Measurements from ENCODE around the gene CNMD. TPM values are rescaled to one million over a fixed set of nuclear protein-coding genes. Genes with fewer than 3 reads are reported as not detected.
"Not testable (repeated sequence)": the region's sequence is repeated elsewhere in the genome, so short reads cannot be mapped to it uniquely, and the experiment has no call there.

Gene CNMD
- polyA plus RNA-seq, 3 donors: 0.91 to 1.5 (median 1.1) TPM

- no peak for DNase-seq (ENCODE audit: extremely low read depth in 1 of 11, low read depth in 9 of 11, low spot score in 4 of 11)
Measured at GRCh38 chr13:52706081-52706480, 33.5 kb downstream of the CNMD start.

DNA sequence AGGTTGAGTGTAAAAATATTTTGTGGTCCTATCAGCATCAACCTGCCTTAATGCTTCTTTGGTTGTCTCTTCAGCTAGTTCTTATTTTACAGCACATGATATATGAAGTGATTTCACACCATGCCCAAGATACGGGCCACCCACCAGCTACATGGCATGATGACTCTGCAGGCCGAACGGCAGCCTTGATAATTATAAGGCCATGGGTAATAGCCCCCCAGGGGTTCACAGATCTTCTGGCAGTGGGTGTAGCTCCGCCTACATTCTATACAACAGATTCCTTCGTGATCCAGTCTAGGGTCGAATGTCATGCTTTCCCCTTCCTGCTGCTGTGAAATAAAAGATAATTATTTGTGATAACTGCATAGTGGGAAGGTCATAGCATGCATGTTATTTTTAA, 36.1 kb downstream of the CNMD start:
- DNase-seq (ENCODE audit: extremely low read depth in 1 of 11, low read depth in 9 of 11, low spot score in 4 of 11): no peak

DNA sequence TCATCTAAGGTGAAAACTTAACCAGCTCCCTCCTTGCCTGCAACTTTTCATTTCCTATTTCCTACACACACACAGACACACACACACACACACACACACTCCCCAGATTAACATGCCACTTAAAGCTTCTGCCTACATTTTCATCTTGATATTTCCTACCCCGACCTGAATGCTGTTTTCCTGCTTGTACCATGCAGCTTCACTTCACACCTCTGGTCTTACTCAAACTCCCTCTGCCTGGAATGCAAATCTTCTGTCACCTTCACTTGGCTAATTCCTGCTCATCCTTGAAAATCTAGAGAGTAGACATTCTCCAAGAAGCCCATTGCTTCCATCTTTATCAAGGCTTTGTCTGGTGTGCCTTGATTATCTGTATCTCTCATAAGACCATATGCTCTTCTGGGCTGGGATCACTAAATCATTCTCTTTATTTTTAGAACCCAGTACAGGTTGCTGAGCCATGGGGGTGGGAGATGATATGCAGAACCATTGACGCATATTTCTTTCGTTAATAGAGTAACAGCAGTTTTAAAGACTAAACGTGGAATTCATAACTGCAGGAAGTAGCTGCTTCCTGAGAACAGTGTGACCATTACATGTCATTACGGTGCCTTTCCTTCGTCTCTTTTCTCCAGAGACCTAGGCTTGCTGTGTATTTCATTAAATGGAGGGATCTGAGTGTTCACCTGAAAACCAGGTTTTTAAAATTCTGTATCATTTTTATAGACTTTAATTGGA, 37.7 kb downstream of the CNMD start:
- no peak for DNase-seq (ENCODE audit: extremely low read depth in 1 of 11, low read depth in 9 of 11, low spot score in 4 of 11)

GRCh38 chr13:52696566-52696965, 43.1 kb downstream of the CNMD start:
- DNase-seq (ENCODE audit: extremely low read depth in 1 of 11, low read depth in 9 of 11, low spot score in 4 of 11): no peak

DNA sequence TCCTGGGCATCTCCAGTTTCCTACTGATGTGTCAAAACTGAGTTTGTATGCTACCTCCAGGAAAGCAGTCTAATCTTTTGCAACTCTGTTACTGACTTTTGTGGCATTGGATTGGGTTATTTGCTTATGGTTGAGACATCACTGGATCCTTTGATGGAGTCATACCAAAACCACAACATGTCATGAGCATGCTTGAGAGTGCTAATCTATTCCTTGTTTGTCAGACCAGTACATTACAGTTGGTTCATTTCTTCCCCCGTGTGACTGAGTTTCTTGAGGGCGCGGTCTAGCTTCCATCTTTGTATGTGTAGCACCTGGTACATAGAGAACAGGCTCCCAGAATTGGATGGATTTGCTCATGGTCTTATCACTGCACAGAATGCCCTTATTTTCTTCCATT, 43.8 kb downstream of the CNMD start:
- DNase-seq (ENCODE audit: extremely low read depth in 1 of 11, low read depth in 9 of 11, low spot score in 4 of 11): no peak

DNA sequence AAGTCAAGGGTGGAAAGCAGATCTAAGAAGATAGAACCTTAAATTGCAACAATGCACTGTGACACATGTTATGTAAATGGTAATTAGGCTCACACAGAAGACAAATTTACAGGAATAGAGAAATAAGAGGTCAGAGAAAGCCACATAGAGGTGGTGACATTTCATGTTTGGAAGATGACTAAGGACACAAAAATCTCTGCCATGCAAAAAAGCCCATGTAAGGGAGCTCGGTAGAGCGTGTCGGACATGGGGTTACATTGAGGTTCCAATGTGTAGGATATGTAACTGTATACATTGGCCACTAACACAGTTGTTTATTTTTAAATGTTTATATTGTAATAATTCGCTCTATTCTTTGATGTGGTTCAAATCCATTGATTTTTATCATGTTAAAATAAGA, 53.2 kb downstream of the CNMD start:
- no peak for DNase-seq (ENCODE audit: extremely low read depth in 1 of 11, low read depth in 9 of 11, low spot score in 4 of 11)

DNA sequence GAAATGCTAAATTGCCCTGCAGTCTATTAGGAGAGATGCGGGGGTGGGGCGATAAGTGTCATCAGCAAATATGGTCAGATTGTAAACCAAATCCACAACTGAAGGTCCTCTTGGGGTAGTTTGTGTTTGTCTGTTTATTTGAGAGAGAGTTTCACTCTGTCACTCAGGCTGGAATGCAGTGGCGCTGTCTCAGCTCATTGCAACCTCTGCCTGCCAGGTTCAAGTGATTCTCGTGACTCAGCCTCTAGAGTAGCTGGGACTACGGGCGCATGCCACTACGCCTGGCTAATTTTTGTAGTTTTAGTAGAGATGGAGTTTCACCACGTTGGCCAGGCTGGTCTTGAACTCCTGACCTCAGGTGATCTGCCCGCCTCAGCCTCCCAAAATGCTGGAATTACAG, 53.8 kb downstream of the CNMD start:
- DNase-seq (ENCODE audit: extremely low read depth in 1 of 11, low read depth in 9 of 11, low spot score in 4 of 11): not testable (repeated sequence)

GRCh38 chr13:52677823-52678222, 61.8 kb downstream of the CNMD start:
- no peak for DNase-seq (ENCODE audit: extremely low read depth in 1 of 11, low read depth in 9 of 11, low spot score in 4 of 11)

DNA sequence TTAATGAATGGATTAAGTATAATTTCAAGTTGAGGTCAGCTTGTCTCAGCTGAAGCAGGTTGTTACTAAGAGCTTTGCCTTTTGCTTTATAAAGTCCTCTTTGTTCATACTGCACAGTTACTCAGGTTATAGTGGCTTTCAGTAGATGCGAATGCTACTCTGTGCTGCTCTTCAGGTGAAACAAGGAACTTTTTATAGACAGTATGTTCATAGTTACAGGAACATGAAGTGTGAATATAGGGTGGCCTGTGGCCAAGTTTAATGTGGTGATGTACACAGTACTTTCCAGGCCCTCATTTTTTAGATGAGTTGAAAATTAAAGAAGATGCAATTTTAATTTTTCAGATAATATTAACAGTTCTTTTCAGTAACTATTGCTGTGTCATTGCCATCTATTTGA, 66.2 kb downstream of the CNMD start:
- no peak for DNase-seq (ENCODE audit: extremely low read depth in 1 of 11, low read depth in 9 of 11, low spot score in 4 of 11)

- no peak for DNase-seq (ENCODE audit: extremely low read depth in 1 of 11, low read depth in 9 of 11, low spot score in 4 of 11)
Measured at GRCh38 chr13:52670726-52671125, 68.9 kb downstream of the CNMD start.

DNA sequence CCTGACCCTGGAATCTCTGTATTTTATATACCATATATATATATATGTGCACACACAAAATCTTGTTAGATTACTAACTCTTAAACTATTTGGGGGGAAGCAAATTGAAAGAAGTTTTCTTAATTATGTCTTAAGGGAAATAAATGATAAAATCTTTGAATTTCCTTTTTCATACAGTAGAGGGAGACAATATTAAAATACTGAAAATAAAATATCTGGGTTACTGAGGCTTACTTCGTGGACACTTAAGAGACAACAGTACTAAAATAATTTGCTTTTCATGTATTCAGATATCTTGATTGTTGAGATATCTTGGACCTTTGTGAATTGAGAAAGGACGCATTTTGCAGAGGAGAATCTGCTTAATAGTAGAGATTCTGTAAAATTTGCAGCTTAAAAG, 69.9 kb downstream of the CNMD start:
- DNase-seq (ENCODE audit: extremely low read depth in 1 of 11, low read depth in 9 of 11, low spot score in 4 of 11): no peak

- no peak for DNase-seq (ENCODE audit: extremely low read depth in 1 of 11, low read depth in 9 of 11, low spot score in 4 of 11)
Measured at GRCh38 chr13:52665325-52665724, 74.3 kb downstream of the CNMD start.

DNA sequence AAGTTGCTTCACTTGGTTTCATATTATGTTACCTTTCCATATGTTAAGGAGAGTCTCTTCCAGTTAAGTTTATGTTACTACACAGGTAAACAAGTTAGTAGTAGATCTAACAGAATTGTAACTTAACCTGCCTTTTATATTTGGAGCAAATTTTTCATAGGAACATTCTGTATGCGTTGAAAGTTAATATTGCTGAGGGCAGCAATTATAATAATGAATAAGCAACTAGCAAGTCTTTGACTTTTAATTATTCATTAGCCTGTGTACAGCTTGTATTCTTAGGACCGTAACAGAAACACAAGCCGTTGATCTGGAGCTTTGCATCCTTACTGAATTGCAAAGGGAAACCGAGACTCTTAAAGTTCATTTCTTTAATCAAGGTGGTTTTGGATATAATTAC, 75.3 kb downstream of the CNMD start:
- no peak for DNase-seq (ENCODE audit: extremely low read depth in 1 of 11, low read depth in 9 of 11, low spot score in 4 of 11)

DNA sequence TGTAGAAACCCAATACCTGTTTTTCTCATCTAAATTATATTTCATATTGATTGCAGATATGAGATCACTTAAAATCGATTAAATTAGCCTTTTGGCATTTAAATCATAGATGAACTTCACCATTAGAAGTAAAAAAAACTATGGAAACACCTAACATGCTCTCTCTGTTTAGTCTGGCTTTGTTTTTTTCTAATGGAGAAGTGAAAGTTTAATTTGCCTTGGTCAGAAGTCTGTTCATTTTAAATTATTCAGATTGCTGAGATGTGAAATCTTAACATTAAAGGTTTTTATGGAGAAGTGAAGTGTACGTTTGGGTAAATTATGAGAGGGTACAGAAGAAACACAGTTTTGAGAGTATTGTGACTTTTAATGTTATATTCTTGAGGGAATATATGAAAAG, 80.3 kb downstream of the CNMD start:
- no peak for DNase-seq (ENCODE audit: extremely low read depth in 1 of 11, low read depth in 9 of 11, low spot score in 4 of 11)

Other genes with a start within 250 kb of the CNMD start
- 10 to 100 TPM; 22.9 to 25.5 (median 24.2) TPM for gene HNRNPA1L2, start 97.4 kb downstream of the CNMD start, polyA plus RNA-seq (ENCODE audit: insufficient read length in 3 of 3)
- 10 to 100 TPM; 53.7 to 65.0 (median 57.1) TPM for gene SUGT1, start 87.0 kb downstream of the CNMD start, polyA plus RNA-seq (ENCODE audit: insufficient read length in 3 of 3)
- under 1 TPM in 1 of 3 donors, not detected in 2; 0.04 TPM for gene PCDH8, start 108.8 kb upstream of the CNMD start, polyA plus RNA-seq (ENCODE audit: insufficient read length in 3 of 3)